SKM-1 (cell line): ENCODE measurements around the gene GLIS2.

ENCODE experiments used
- DNase-seq: peaks from one replicate; lab custom pipeline; 2025; ENCODE audit not compliant: unreplicated experiment; lab: John Stamatoyannopoulos, UW

Gene GLIS2

GRCh38 chr16:4381072-4381934, 65.4 kb downstream of the GLIS2 start:
- no peak for DNase-seq

- DNase-seq = no peak
These were observed 66.3 kb downstream of the GLIS2 start for GRCh38 chr16:4381935-4382794.

- no peak for DNase-seq
These were observed 67.0 kb downstream of the GLIS2 start for GRCh38 chr16:4382795-4383357.

- DNase-seq = no peak
These were observed 68.0 kb downstream of the GLIS2 start for GRCh38 chr16:4383591-4384444.

- DNase-seq = no peak
These were observed 68.7 kb downstream of the GLIS2 start for GRCh38 chr16:4384509-4384942.

GRCh38 chr16:4385066-4385788, 69.4 kb downstream of the GLIS2 start:
- DNase-seq = no peak

GRCh38 chr16:4385789-4386450, 70.1 kb downstream of the GLIS2 start:
- no peak for DNase-seq

GRCh38 chr16:4386451-4386805, 70.6 kb downstream of the GLIS2 start:
- no peak for DNase-seq

- no peak for DNase-seq
These were observed 71.2 kb downstream of the GLIS2 start for GRCh38 chr16:4386951-4387565.

- DNase-seq = no peak
These were observed 71.9 kb downstream of the GLIS2 start for GRCh38 chr16:4387781-4388180.

GRCh38 chr16:4388271-4389021, 72.6 kb downstream of the GLIS2 start:
- no peak for DNase-seq
